ENCODE measurements around the gene TNPO3.
"Not testable (repeated sequence)": the region's sequence is repeated elsewhere in the genome, so short reads cannot be mapped to it uniquely, and the experiment has no call there.

Gene TNPO3

GRCh38 chr7:129007572-129007971, 47.3 kb downstream of the TNPO3 start:
- DNase-seq: no peak
- Histone ChIP-seq H3K9me3 (no peaks in the 10 kb centered on the region), H3K4me3 (no peak overlapping the region), H3K36me3 (peaks cover 26 to 40% (median 28%) of the 10 kb centered on the region in 3 donors), H3K4me1 (no peaks in the 10 kb centered on the region), H3K27me3 (no peaks in the 10 kb centered on the region), H3K27ac (no peak overlapping the region)
- intact Hi-C loops (cut with DNase I; ENCODE audit: low total_unique reads): no loop called here
- TF ChIP-seq CTCF (IDR thresholded peaks at IDR 0.05): no peak

GRCh38 chr7:129006636-129007414, 48.1 kb downstream of the TNPO3 start:
- Histone ChIP-seq H3K27me3 (no peaks in the 10 kb centered on the region), H3K4me3 (no peak overlapping the region), H3K27ac (no peak overlapping the region), H3K9me3 (no peaks in the 10 kb centered on the region), H3K4me1 (no peaks in the 10 kb centered on the region), H3K36me3 (peaks cover 31 to 48% (median 32%) of the 10 kb centered on the region in 3 donors)
- DNase-seq: no peak
- intact Hi-C loops (cut with DNase I; ENCODE audit: low total_unique reads): no loop called here
- TF ChIP-seq CTCF (IDR thresholded peaks at IDR 0.05): no peak

GRCh38 chr7:129005186-129005585, 49.7 kb downstream of the TNPO3 start:
- Histone ChIP-seq H3K4me1 (no peaks in the 10 kb centered on the region), H3K4me3 (no peak overlapping the region), H3K36me3 (peaks cover 43 to 64% (median 46%) of the 10 kb centered on the region in 3 donors), H3K27ac (no peak overlapping the region), H3K9me3 (no peaks in the 10 kb centered on the region), H3K27me3 (no peaks in the 10 kb centered on the region)
- intact Hi-C loops (cut with DNase I; ENCODE audit: low total_unique reads): no loop called here
- DNase-seq: no peak
- no peak for TF ChIP-seq CTCF (IDR thresholded peaks at IDR 0.05)

- TF ChIP-seq CTCF (IDR thresholded peaks at IDR 0.05): no peak
- H3K36me3 ChIP-seq: peaks cover 76 to 82% (median 77%) of the 10 kb centered on the region in 3 donors
- H3K4me3 ChIP-seq: no peak overlapping the region
- no peaks in the 10 kb centered on the region for H3K27me3 ChIP-seq
- intact Hi-C loops (cut with DNase I; ENCODE audit: low total_unique reads): no loop called here
- H3K4me1 ChIP-seq: no peaks in the 10 kb centered on the region
- no peak overlapping the region for H3K27ac ChIP-seq
- no peaks in the 10 kb centered on the region for H3K9me3 ChIP-seq
- DNase-seq: no peak
Measured at GRCh38 chr7:128997181-128997580, 57.7 kb downstream of the TNPO3 start.

- H3K4me3 ChIP-seq; H3K27me3 ChIP-seq; DNase-seq; intact Hi-C loops (cut with DNase I; ENCODE audit: low total_unique reads); H3K9me3 ChIP-seq; H3K27ac ChIP-seq; H3K4me1 ChIP-seq: not testable (repeated sequence)
- peaks cover 63 to 76% (median 74%) of the 10 kb centered on the region in 3 donors for H3K36me3 ChIP-seq
Measured at GRCh38 chr7:128994560-128994959, 60.4 kb downstream of the TNPO3 start.

- Histone ChIP-seq H3K4me1 (no peaks in the 10 kb centered on the region), H3K27me3 (no peaks in the 10 kb centered on the region), H3K4me3 (no peak overlapping the region), H3K27ac (no peak overlapping the region), H3K9me3 (no peaks in the 10 kb centered on the region), H3K36me3 (peaks cover 62 to 76% (median 74%) of the 10 kb centered on the region in 3 donors)
- TF ChIP-seq CTCF (IDR thresholded peaks at IDR 0.05): no peak
- intact Hi-C loops (cut with DNase I; ENCODE audit: low total_unique reads): no loop called here
- no peak for DNase-seq
Measured at GRCh38 chr7:128993419-128993818, 61.5 kb downstream of the TNPO3 start.

All from tibial artery (tissue), 4 donors.